Stimulated activated naive CD8-positive, alpha-beta T cell treated with anti-CD3 and anti-CD28 coated beads, Interleukin-15, Interleukin-2, amounts not matched to agents 100 U/mL and 50 U/mL, for 24 hours (primary cell): Measurements from ENCODE around the gene SPATA25.
"Not testable (repeated sequence)": the region's sequence is repeated elsewhere in the genome, so short reads cannot be mapped to it uniquely, and the experiment has no call there.

Experiments
- ATAC-seq: fragments of 150-1000 bp; cut with Tn5 transposase; one replicate; pipeline ENCODE4 v1.10.0; 2021
- DNase-seq: peaks from one replicate; pipeline ENCODE4 v3.0.0; 2021

The SPATA25 gene

DNA sequence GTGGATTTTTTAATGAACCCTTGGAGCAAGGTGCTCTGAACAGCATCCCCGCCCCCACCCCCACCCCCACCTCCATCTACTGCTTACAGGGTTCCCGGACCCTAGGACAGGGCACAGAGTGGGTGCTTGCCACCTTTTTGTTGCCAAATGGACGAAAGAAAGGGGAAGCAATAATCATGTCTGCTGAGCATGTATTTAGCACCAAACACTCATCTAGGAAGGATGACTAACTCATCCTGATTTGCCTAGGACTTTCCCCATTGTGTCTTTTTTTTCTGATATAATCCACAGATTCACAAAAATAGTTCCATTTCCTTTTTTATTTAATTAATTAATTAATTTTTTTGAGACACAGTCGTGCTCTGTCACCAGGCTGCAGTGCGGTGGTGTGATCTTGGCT, 25.7 kb upstream of the SPATA25 start:
- ATAC-seq (no peak), DNase-seq (no peak)

DNA sequence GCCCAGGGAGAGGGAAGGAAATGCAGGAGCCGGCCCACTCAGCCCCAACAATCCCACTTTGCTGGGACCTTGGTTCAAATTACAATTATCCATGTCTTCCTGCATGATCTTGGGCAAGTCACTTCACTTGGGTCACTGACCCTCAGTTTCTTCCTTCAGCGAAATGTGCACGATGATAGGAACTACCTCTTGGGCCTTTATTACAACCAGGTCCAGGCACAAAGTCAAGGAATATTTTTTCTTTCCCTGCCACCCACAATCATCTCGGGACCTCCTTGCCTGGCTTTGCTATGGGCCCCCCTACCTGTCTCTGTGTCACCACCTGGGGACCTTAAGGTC, 24.9 kb upstream of the SPATA25 start:
- no peak for ATAC-seq
- no peak for DNase-seq

DNA sequence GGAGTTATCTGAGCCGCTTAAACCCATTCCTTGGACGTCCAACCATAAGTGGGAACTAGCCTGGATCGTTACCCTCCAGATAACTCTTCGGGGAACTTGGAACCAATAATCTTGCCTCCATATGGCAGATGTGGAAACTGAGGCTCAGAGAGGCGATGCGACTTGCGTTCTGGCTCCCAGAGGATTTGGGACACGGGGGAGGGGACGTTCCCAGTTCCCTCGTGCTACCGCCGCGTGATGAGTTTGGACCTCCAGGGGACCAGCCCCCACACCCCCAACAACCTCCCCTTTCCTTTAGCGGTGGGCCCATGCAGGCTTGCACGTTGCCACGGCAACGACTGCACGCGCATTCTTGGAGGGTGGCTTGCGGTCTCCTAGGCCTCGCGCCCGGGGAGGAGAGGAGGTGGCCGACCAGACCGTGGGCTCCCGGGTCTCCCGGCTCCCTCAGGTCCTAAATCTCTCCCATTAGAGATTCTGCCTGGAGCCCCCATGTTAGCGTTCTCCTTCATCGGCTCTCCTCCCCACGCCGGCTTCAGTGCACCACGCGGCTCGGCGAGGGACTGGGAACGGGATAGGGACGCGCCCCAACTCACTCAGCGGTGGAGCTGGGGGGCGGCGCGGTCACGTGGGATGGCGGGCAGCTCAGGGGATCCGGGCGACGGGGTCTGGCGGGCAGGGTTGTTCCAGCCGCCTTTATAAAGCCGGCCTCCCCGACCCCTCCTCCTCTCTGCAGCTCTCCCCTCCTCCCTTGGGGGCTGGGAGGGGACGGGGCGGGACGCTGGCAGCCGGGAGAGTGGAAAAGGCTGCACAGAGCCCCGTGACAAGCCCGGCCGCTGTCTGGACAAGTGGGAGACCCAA, 24.3 kb upstream of the SPATA25 start, which contains the start of gene PLTP:
Gene PLTP, minus strand, starts transcription at position 670 of the 858 bp plus-strand sequence. CDS start 703 bp downstream, outside the sequence.
- no peak for ATAC-seq
- peak; percentile 57 for DNase-seq

DNA sequence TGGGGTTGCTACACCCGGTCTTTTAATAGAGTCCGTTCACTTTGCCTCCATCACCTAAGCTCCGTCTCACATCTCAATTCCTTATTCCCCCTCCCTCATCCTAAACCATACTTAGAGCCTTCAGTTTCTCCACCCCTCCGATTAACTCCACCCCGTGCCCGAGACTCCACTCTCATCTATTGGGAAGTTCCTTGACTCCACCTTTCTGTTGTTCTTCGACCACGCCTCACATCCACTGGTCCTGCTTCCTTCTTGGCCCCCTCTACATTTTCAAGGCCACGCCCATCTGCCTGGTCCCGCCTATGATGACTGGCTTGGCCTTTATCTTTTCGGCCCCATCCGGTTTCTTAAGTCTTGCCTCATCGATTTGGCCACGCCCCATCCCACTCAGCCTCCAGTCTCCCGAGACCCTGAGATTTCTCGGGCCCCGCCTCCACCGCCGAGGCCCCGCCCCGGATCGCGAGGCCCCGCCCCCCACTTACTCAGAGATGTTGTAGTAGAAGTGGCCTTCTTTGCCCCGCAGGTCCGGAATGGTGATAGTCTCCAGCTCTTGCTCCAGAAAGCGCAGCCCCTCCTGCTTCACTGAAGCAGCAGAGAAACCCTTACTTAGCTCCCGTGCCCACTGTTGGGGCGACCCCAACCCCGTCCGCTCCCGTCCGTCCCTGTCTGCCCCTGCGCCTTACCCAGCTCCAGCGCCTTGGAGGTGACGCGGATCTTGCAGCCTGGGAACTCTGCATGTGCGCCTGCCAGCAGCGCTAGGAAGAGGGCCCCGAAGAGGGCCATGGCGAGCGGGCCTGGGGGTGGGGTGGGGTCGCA, 23.5 kb upstream of the SPATA25 start:
- ATAC-seq (peak; percentile 92), DNase-seq (peak; percentile 98)

GRCh38 chr20:45909817-45910669, 22.6 kb upstream of the SPATA25 start:
- no peak for DNase-seq
- no peak for ATAC-seq

DNA sequence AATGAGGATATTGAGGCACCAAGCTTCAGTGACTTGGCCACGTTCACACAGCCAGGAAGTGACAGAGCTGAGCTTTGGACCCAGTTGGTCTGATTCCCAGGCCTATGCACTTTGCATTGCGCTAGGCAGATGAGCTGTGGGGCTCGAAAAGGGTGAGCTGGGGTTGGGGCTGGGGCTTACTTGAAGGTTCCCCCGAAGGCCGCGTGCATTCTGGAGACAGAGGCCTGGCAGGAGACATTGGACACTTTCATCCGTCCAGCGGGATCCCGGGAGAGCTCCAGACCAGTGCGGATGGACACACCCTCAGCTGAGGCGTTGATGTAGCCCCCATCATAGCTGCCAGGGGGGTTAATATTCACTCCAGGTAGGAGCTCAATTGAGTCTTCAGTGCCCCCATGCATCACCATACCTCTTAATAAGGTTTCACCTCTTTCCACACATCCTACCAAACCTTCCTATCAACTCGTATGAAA, 21.9 kb upstream of the SPATA25 start:
- DNase-seq (no peak), ATAC-seq (no peak)

GRCh38 chr20:45908084-45908483, 20.7 kb upstream of the SPATA25 start:
- ATAC-seq (no peak), DNase-seq (no peak)

DNA sequence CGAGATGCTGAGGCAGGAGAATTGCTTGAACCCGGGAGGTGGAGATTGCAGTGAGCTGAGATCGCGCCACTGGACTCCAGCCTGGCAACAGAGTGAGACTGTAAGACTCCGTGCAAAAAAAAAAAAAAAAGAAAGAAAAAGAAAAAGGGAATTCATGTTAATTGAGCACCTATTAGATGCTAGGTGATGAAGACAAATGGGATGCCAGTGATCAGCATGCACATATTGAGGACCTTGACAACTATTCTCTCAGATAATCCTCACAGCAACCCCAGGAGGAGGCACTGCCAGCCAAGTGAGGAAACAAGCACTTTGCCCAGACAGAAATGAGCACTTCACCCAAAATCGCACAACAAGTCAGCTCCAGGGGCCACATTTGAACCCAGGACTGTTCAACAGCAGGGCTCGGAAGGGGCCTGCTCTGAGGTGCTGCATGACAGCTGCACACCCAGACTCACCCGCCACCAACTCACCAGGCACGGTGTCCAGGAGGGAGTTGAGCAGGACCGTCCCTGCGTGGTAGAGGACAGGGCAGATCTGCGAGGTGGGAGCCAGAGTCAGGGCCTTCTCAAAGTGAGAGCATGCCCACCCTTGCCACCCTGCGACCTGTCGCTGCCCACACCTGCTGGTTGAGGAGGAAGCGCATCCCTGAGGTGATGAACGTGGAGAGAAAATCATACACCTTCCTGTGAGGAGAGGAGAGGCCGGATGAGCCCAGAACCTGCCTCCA, 20.0 kb upstream of the SPATA25 start:
- no peak for ATAC-seq

DNA sequence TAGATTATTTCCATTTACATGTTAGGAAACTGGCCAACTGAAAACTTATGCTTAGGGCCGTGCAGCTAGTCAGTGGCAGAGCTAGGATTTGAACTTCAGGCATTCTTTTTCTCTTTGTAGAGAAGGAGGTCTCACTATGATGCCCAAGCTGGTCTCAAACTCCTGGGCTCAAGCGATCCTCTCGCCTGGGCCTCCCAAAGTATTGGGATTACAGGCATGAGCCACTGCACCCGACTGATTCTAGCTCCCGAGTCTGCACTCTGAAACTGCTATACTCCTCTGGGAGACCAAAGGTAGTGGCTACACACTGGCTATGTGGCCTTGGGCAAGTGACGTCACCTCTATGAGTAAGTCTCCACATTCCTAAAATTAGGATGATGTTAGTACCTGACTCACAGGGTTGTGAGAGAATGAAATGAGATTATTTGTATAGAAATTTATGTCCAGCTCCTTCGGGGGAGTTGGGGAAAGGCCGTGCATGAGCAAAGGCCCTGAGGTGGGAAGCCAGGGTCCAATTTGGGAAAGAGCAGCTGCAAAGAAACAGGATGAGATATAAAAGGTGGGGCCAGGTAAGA, 18.2 kb upstream of the SPATA25 start:
- ATAC-seq, result no peak
- no peak for DNase-seq

More for the DNA sequence above, 20.0 kb upstream of the SPATA25 start:
- DNase-seq, result no peak

DNA sequence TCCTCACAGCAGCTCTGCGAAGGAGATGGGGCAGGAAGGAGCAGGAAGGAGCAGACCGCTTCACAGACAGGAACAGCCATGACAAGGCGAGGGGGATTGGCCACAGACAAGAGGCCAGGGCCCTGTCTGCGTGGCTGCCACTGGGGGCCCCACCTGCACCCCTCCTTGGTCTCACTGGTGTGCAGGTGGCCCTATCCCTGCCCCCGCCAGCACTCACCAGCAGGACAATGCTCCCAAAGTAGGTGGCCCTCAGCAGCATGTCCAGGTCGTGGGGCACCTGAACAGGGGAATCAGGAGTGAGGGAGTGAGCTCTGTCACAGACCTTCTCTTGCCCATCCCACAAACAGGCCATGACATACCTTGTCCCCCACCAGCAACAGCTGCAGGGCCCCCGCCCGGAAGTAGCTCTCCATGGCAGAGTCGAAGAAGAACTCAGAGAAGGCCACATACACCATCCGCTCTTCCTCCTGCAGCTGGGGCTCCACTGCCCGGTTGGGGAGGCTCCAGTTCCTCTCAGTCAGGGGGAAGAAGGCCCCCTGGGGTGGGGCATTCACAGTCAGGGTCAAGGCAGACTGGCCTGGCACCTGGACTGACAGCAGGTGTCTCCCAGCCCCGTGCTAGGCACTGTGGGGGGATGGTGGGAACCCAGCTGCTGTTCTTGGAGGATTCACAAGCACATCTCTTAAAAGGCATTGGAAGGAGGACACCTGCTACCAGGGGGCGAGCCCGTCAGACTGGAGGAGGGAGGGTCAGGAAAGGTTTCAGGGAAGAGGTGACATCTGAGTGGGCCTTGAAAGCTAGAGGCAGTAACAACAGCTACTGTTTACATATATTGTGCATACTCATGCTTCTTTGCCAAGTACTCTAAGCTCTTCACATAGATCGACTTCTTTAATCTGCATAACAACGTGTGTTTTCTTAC, 17.4 kb upstream of the SPATA25 start:
- no peak for ATAC-seq

GRCh38 chr20:45902199-45902701, 14.8 kb upstream of the SPATA25 start:
- ATAC-seq (no peak), DNase-seq (no peak)

More for the DNA sequence above, 17.4 kb upstream of the SPATA25 start:
- DNase-seq, result no peak

DNA sequence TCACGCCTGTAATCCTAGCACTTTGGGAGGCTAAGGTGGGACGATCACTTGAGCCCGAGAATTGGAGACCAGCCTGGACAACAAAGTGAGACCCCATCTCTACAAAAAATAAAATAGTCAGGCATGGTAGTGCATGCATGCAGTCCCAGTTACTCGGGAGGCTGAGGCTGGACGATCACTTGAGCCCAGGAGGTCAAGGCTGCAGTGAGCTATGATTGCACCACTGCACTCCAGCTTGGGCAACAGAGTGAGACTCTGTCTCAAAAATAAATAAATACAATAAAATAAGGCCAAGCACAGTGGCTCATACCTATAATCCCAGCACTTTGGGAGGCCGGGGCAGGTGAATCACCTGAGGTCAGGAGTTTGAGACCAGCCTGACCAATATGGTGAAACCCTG, 13.9 kb upstream of the SPATA25 start:
- DNase-seq, ATAC-seq: not testable (repeated sequence)

DNA sequence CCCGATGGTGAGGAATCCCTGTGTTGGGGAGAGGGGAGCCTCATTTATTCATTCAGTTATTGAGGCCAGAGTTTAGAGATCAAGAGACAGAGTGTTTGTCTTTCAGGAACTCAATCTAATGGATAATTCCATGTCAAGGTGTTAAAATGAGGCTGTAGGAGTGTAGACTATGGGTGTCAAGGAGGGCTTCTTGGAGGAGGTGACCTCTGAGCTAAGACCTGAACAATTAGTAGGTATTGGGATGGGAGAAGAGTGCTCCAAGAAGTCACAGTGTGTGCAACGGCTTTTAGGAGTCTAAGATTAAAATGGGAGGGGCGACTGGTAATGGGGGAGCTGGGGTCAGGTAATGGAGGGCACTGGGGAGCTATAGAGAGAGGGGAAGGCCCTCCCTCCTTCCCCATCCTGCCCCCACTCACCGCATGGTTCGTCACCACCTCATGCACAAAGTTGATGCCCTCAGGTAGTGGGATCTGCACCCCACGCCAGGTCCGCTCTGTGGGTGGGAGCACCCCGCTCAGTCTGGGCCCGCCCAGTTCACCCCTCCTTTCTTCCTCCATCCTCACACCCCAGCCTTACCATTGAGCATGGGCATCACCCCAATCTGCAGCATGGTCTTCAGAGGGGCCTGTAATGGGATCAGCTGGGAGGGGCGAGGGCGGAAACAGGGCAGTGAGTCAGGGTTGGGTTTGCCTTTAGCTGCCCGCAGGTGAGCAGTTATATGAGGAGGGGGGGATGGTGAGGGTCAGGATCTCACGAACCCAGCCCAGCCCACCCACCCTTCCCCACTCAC, 11.8 kb upstream of the SPATA25 start:
- DNase-seq, result no peak

DNA sequence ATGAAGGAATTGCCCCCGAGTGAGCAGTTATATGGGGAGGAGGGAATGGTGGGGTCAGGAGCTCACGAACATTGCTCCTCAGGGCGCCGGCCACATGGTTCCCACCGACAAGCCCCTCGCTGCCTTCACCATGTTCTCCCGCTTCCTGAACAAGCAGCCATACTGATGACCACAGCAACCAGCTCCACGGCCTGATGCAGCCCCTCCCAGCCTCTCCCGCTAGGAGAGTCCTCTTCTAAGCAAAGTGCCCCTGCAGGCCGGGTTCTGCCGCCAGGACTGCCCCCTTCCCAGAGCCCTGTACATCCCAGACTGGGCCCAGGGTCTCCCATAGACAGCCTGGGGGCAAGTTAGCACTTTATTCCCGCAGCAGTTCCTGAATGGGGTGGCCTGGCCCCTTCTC, 10.9 kb upstream of the SPATA25 start:
- DNase-seq, result no peak

More for the DNA sequence above, 11.8 kb upstream of the SPATA25 start:
- ATAC-seq, result no peak

DNA sequence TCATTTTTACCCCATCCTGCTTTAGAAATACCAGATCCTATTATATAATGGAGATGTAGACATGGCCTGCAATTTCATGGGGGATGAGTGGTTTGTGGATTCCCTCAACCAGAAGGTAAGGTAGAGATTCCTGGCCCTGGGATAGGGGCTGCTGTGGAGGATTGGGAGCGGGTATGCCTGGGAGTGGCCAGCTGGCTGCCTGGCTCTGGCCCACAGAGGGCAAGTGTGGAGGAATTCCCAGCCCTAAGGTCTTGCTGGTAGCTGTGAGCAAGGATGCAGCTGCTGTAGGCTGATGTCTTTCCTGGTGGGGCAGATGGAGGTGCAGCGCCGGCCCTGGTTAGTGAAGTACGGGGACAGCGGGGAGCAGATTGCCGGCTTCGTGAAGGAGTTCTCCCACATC, 10.3 kb upstream of the SPATA25 start:
- ATAC-seq, result no peak
- DNase-seq, result no peak

More for the DNA sequence above, 10.9 kb upstream of the SPATA25 start:
- ATAC-seq, result peak; percentile 15

DNA sequence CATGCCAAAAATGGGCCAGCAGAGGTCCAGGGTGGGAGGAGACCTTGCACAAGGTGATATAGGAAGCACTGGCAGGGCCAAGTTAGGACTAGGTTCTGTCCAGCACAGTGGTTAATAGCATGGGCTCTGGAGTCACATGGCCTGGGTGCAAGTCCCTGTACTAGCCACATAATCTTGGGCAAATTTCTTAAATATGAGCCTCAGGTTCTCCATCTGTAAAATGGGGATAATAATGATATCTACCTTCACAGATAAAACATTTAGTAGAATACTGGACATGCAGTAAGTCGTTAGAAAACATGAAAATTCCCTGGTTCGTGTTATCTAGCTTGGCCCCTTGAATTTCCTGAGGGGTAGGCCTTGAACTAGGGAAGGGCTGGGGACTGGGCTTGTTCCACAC, 9.9 kb upstream of the SPATA25 start:
- no peak for DNase-seq
- no peak for ATAC-seq

GRCh38 chr20:45896641-45897161, 9.3 kb upstream of the SPATA25 start:
- DNase-seq (no peak), ATAC-seq (no peak)

GRCh38 chr20:45894797-45895196, 7.4 kb upstream of the SPATA25 start:
- no peak for DNase-seq
- ATAC-seq, result no peak

DNA sequence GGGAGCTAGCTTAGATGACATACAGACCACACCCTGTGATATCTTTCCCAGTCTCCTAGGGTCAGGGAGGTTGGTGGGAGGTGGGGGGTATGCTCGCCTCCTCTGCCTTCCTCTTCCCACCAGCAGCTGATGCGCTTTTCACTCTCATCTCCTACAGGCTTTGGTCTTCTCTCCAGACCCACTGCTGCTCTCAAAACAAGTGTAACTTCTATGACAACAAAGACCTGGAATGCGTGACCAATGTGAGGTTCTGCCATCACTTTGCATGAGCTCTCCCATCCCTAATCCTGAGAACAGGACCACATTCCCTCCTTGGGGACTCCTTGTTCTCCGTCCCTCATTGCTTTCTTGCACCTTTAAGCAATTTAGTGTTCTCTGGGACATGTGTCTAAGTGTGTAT, 6.4 kb upstream of the SPATA25 start:
- no peak for DNase-seq
- no peak for ATAC-seq
